ENCODE measurements around the gene PCYT1B.

PCYT1B gene

GRCh38 chrX:24601858-24602257, 45.3 kb downstream of the PCYT1B start:
- Histone ChIP-seq H3K27me3 (ENCODE audit: insufficient read depth, poor library complexity, severe bottlenecking) (no peaks in the 10 kb centered on the region), H3K4me1 (ENCODE audit: insufficient read depth, poor library complexity, severe bottlenecking) (no peaks in the 10 kb centered on the region), H3K27ac (ENCODE audit: poor library complexity, severe bottlenecking) (no peak overlapping the region), H3K9me3 (ENCODE audit: severe bottlenecking) (no peaks in the 10 kb centered on the region), H3K4me3 (ENCODE audit: severe bottlenecking) (no peak overlapping the region), H3K36me3 (ENCODE audit: low read depth) (no peaks in the 10 kb centered on the region)
- no peak for ATAC-seq (ENCODE audit: low read depth)
- DNase-seq (ENCODE audit: low spot score), result no peak
- TF ChIP-seq, protein P1, sequence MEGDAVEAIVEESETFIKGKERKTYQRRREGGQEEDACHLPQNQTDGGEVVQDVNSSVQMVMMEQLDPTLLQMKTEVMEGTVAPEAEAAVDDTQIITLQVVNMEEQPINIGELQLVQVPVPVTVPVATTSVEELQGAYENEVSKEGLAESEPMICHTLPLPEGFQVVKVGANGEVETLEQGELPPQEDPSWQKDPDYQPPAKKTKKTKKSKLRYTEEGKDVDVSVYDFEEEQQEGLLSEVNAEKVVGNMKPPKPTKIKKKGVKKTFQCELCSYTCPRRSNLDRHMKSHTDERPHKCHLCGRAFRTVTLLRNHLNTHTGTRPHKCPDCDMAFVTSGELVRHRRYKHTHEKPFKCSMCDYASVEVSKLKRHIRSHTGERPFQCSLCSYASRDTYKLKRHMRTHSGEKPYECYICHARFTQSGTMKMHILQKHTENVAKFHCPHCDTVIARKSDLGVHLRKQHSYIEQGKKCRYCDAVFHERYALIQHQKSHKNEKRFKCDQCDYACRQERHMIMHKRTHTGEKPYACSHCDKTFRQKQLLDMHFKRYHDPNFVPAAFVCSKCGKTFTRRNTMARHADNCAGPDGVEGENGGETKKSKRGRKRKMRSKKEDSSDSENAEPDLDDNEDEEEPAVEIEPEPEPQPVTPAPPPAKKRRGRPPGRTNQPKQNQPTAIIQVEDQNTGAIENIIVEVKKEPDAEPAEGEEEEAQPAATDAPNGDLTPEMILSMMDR (IDR thresholded peaks at IDR 0.05; ENCODE audit: poor library complexity, severe bottlenecking), result no peak

DNA sequence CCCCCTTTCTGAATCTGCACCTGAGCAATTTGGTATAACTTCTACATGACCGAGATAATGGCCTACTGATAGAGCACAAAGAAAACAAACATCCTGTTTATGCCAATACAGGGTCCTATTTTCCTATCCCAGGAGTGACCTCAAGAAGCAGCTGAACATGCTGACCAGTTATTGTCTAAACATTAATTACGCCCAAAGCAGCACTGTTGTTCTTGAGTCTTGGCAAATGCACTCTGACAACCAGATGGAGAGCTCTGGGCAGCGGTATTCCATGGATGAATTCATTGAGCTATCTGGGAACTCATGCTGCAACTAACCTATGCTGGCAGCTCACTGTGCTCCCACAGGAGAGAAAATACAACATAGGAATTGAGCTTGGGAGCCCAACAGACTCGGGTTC, 52.6 kb downstream of the PCYT1B start:
- DNase-seq (ENCODE audit: low spot score) (no peak), ATAC-seq (ENCODE audit: low read depth) (no peak)
- no peak overlapping the region for H3K4me3 ChIP-seq (ENCODE audit: severe bottlenecking)
- no peaks in the 10 kb centered on the region for H3K9me3 ChIP-seq (ENCODE audit: severe bottlenecking)
- TF ChIP-seq, protein P1 (IDR thresholded peaks at IDR 0.05; ENCODE audit: poor library complexity, severe bottlenecking), result no peak
- no peaks in the 10 kb centered on the region for H3K27me3 ChIP-seq (ENCODE audit: insufficient read depth, poor library complexity, severe bottlenecking)
- no peak overlapping the region for H3K27ac ChIP-seq (ENCODE audit: poor library complexity, severe bottlenecking)
- H3K36me3 ChIP-seq (ENCODE audit: low read depth), result no peaks in the 10 kb centered on the region
- H3K4me1 ChIP-seq (ENCODE audit: insufficient read depth, poor library complexity, severe bottlenecking), result no peaks in the 10 kb centered on the region

DNA sequence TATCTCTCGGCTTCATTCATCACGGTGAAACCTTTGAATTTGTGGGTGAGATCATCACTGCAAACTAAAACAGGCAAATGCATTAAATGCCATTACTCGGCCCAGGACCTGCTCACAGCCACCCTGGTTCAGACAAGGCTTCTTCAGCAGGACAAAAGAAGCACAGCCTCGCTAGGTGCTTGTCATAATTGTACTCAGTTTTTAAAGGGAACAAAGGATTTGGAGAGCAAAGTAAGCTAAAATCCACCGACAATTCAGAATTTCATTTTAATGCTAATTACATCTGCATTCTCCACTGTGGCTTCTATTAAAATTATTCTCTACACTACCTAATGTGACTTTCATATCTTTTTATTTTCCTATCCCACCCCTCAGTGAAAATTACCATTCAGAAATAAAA, 57.0 kb downstream of the PCYT1B start:
- Histone ChIP-seq H3K27me3 (ENCODE audit: insufficient read depth, poor library complexity, severe bottlenecking) (no peaks in the 10 kb centered on the region), H3K9me3 (ENCODE audit: severe bottlenecking) (no peaks in the 10 kb centered on the region), H3K4me3 (ENCODE audit: severe bottlenecking) (no peak overlapping the region), H3K36me3 (ENCODE audit: low read depth) (no peaks in the 10 kb centered on the region), H3K4me1 (ENCODE audit: insufficient read depth, poor library complexity, severe bottlenecking) (no peaks in the 10 kb centered on the region), H3K27ac (ENCODE audit: poor library complexity, severe bottlenecking) (no peak overlapping the region)
- ATAC-seq (ENCODE audit: low read depth) (no peak), DNase-seq (ENCODE audit: low spot score) (no peak)
- TF ChIP-seq, protein P1 (IDR thresholded peaks at IDR 0.05; ENCODE audit: poor library complexity, severe bottlenecking), result no peak

GRCh38 chrX:24577091-24577490, 70.1 kb downstream of the PCYT1B start:
- no peaks in the 10 kb centered on the region for H3K9me3 ChIP-seq (ENCODE audit: severe bottlenecking)
- H3K27ac ChIP-seq (ENCODE audit: poor library complexity, severe bottlenecking), result no peak overlapping the region
- TF ChIP-seq, protein P1 (IDR thresholded peaks at IDR 0.05; ENCODE audit: poor library complexity, severe bottlenecking), result no peak
- ATAC-seq (ENCODE audit: low read depth), result no peak
- H3K36me3 ChIP-seq (ENCODE audit: low read depth), result no peaks in the 10 kb centered on the region
- DNase-seq (ENCODE audit: low spot score), result no peak
- no peaks in the 10 kb centered on the region for H3K4me1 ChIP-seq (ENCODE audit: insufficient read depth, poor library complexity, severe bottlenecking)
- H3K4me3 ChIP-seq (ENCODE audit: severe bottlenecking), result no peak overlapping the region
- H3K27me3 ChIP-seq (ENCODE audit: insufficient read depth, poor library complexity, severe bottlenecking), result no peaks in the 10 kb centered on the region

DNA sequence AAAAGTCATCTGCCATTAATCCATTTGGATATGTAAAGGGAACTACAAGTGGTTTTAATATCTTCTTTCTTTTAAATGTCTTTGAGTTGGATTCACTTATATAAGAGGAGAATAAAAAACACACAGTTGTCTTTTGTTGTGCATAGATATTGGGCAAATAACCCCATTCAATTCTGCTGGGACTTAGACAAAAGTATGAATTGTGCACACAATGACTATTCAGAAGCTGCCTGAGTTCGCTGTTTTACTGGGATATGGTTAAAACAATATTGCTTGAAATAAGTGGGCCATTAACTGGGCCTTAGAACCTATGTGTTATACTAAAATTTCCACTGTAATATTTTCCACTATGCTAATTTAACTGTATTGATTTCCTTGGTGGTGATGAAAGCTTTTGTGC, 71.7 kb downstream of the PCYT1B start:
- ATAC-seq (ENCODE audit: low read depth) (no peak), DNase-seq (ENCODE audit: low spot score) (no peak)
- no peaks in the 10 kb centered on the region for H3K27me3 ChIP-seq (ENCODE audit: insufficient read depth, poor library complexity, severe bottlenecking)
- no peak overlapping the region for H3K27ac ChIP-seq (ENCODE audit: poor library complexity, severe bottlenecking)
- H3K4me1 ChIP-seq (ENCODE audit: insufficient read depth, poor library complexity, severe bottlenecking), result no peaks in the 10 kb centered on the region
- TF ChIP-seq, protein P1 (IDR thresholded peaks at IDR 0.05; ENCODE audit: poor library complexity, severe bottlenecking), result no peak
- no peaks in the 10 kb centered on the region for H3K36me3 ChIP-seq (ENCODE audit: low read depth)
- no peaks in the 10 kb centered on the region for H3K9me3 ChIP-seq (ENCODE audit: severe bottlenecking)
- no peak overlapping the region for H3K4me3 ChIP-seq (ENCODE audit: severe bottlenecking)
